NCI-H128 (cell line): Measurements from ENCODE around the gene ANKRD40CL.

Experiments
- DNase-seq: peaks from one replicate; lab custom pipeline; 2025; ENCODE audit not compliant: unreplicated experiment; lab: John Stamatoyannopoulos, UW

ANKRD40CL gene

GRCh38 chr17:50790618-50791017, 23.3 kb upstream of the ANKRD40CL start:
- no peak for DNase-seq

- no peak for DNase-seq
Observed at GRCh38 chr17:50787106-50787505, 19.8 kb upstream of the ANKRD40CL start.

- no peak for DNase-seq
Observed at GRCh38 chr17:50785946-50786570, 18.7 kb upstream of the ANKRD40CL start.

- DNase-seq, result no peak
Observed at GRCh38 chr17:50785126-50785525, 17.8 kb upstream of the ANKRD40CL start.

GRCh38 chr17:50783905-50784304, 16.6 kb upstream of the ANKRD40CL start:
- no peak for DNase-seq

GRCh38 chr17:50783193-50783660, 15.9 kb upstream of the ANKRD40CL start:
- no peak for DNase-seq

GRCh38 chr17:50781167-50781566, 13.8 kb upstream of the ANKRD40CL start:
- no peak for DNase-seq

- no peak for DNase-seq
Observed at GRCh38 chr17:50779747-50780353, 12.5 kb upstream of the ANKRD40CL start.

- no peak for DNase-seq
Observed at GRCh38 chr17:50778988-50779387, 11.7 kb upstream of the ANKRD40CL start.

DNA sequence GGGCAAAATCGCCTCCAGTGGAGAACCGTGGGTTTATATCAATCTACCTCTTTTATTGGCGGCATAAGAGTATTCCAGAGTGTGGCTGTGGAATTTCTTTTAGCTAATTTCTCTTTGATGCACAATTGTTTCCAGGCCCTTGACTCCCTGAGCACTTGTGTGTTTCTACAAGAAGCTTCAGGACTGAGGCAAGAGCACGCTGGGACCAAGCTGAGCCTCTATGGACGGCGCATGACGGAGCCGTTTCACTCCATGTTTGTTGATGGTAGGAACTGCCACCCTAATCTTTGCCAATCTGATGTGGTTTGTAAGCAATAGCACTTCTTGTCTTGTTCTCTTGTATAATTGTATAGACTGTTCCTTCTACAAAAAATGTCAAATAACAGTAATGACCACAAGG, 11.2 kb upstream of the ANKRD40CL start:
- no peak for DNase-seq

GRCh38 chr17:50775926-50776325, 8.6 kb upstream of the ANKRD40CL start:
- DNase-seq, result no peak

GRCh38 chr17:50774225-50774803, 7.0 kb upstream of the ANKRD40CL start:
- no peak for DNase-seq

GRCh38 chr17:50771991-50772785, 4.9 kb upstream of the ANKRD40CL start:
- DNase-seq, result no peak

GRCh38 chr17:50770346-50770745, 3.0 kb upstream of the ANKRD40CL start:
- DNase-seq, result no peak

DNA sequence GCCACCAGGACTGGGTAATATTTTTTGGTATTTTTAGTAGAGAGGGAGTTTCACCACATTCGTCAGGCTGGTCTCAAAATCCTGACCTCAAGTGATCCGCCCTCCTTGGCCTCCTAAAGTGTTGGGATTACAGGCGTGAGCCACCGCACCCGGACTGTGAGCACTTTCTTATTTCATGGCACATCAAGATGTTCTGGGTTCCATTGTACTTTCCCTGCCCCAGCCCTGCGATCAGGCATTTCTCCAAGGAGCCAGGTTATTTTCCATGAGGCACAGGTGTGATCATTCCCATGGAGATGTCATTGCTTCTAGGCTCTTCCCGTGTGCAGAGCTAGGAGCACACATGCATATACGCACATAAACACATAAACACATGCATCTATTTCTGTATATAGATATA, 2.6 kb upstream of the ANKRD40CL start:
- DNase-seq, result no peak

DNA sequence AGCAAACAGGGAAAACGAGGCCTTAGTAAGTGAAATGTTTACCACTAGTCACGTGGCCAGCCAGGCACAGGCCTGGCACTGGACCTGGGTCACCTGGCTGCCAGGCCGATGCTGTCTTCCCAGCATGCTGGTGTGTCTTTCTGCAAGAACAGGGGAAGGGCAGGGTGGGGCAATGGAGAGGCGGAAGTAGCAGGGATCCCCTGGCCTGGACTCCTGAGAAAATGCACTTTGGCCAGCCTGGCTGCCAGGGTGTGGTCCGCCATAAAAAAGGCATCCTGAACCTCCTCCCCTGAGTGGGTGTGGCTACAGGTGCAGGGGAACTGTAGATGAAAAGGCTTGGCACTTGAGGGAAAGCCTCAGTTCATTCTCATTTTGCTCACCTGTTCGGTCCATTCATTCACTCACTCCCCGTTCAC, 1.0 kb upstream of the ANKRD40CL start:
- no peak for DNase-seq

GRCh38 chr17:50767030-50767429, 288 bp downstream of the ANKRD40CL start:
- DNase-seq, result no peak

DNA sequence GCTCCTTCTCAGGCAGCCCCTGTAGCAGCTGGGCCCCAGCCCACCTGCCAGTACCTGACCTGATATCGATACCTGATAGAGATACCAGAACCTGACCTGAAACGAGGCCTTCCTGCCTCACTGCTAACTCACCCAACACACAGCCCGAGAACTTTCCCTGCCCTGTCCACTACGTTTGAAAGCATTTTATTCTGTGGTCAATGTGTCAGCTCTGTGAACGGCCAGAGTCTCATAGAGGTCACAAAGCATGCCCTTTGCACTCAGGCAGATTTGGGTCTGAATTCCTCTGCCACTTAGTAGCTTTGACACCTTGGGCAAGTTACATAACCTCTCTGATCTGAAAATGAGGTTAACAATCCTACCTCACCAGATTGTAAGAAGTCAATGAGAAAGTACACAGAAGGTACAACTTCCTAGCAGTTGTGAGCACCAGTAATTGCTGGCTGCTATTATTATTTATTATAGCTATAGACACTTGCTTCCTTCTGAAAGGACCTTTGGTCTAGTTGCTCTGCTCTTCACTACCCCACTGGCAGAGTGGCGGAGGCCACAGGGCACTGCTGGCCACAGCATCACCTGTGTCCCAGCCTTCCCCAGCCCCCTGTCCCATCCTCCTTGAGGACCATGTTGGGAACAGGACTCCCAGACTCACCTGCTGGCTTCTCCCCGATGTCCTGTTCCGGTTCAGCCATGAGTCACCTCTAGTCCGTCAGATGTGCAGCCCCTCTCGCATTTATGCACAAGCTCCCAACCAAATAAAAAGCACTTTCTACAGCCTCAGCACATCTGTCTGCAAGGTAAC, 895 bp downstream of the ANKRD40CL start:
- no peak for DNase-seq

- no peak for DNase-seq
Observed at GRCh38 chr17:50765454-50766221, 1.7 kb downstream of the ANKRD40CL start.

GRCh38 chr17:50764734-50765149, 2.6 kb downstream of the ANKRD40CL start:
- DNase-seq, result no peak
